Activated T-helper 2 cell treated with anti-CD3 and anti-CD28 coated beads, Interferon-gamma antibody, Interleukin-2, Interleukin-4, amounts not matched to agents 10 μg/mL and 5 μg/mL and 100 μg/mL, durations not matched to agents 14 hours and 24 hours and 36 hours (primary cell): ENCODE results near the gene MAPK8IP3. TPM values are rescaled to one million over a fixed set of nuclear protein-coding genes. Genes with fewer than 3 reads are reported as not detected.

Experiments
- DNase-seq: peaks from one replicate; pipeline ENCODE4 v3.0.0; 2021; ENCODE audit warnings: low spot score
- H3K27ac Mint-ChIP-seq: one replicate; pipeline ENCODE4 v1.8.0; 2021; ENCODE audit warnings: mixed read lengths
- H3K27me3 Mint-ChIP-seq: one replicate; pipeline ENCODE4 v1.8.0; 2021; ENCODE audit warnings: low read depth, mixed read lengths
- H3K36me3 Mint-ChIP-seq: one replicate; pipeline ENCODE4 v1.8.0; 2021; ENCODE audit warnings: low read depth, mixed read lengths
- H3K4me1 Mint-ChIP-seq: one replicate; pipeline ENCODE4 v1.8.0; 2021; ENCODE audit warnings: low read depth, mixed read lengths
- H3K4me3 Mint-ChIP-seq: one replicate; pipeline ENCODE4 v1.8.0; 2021; ENCODE audit warnings: low read depth, mild to moderate bottlenecking, moderate library complexity, mixed read lengths
- H3K9me3 Mint-ChIP-seq: one replicate; pipeline ENCODE4 v1.8.0; 2021; ENCODE audit warnings: mixed read lengths
- intact Hi-C: fragments of 100-400 bp; cut with micrococcal nuclease; formaldehyde crosslinking; loops from one replicate; pipeline ENCODE4 v1.15.1; 2023
- total RNA-seq: library from RNA; stranded (reverse); gene quantifications from 2 replicates; pipeline ENCODE4 v1.2.3, GENCODE V29; 2022

The MAPK8IP3 gene
- total RNA-seq, 1 donor from 2014 or later = 74.8 TPM

DNA sequence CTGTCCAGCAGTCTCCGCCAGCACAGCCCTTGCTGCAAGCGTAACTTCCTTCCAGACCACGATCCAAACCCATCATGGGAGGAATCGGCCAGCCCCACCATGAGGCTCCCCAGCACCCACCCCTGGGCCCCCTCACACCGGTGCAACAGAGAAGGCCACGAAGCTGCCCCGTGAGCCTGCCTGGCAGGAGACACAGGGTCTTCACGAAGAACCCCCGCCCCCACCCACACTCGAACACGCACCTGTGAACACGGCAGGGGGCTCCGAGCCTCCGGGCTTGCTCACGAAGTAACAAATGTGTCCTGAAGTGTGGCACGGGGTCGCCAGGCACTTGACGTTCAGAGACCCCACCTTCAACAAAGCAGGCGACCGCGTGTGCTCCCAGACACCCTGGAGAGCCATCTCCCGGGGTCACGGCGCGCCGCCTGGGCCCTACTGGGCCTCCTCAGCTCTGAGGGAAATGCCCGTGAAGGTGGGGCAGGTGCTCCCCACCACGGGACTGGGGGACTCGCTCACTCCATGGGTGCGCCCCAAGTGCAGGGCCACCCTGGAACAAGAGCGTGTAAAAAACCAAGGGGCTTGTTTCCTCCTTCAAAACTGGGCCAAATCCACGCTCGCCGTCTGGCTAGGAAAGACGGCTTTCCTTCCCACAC, 113.0 kb downstream of the MAPK8IP3 start:
- Mint-ChIP-seq H3K27me3 (no peaks in the 10 kb centered on the region), H3K36me3 (peaks cover 10% of the 10 kb centered on the region), H3K27ac (no peak overlapping the region), H3K9me3 (no peaks in the 10 kb centered on the region), H3K4me1 (peaks cover 3% of the 10 kb centered on the region), H3K4me3 (no peak overlapping the region)
- DNase-seq = no peak
- intact Hi-C loops = no loop called here

DNA sequence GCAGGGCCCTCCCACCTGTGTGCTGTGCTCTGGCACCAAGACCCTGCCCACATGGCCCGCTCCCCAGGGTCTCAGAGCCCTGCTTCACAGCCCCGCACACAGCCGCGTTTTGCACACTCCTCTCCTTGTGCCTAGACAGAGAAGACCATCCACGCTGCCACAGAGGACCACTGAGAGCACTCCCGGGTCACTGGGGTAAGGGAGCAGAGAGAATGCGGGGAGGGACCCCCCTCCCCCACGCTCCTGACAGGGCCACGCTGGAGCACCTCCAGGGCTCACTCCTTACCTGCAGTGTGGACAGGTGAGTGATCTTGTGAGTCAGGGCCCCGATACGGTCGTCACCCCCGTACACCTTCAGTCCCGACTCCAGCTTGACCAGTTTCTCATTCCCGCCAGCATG, 113.6 kb downstream of the MAPK8IP3 start:
- Mint-ChIP-seq H3K27ac (no peak overlapping the region), H3K36me3 (peaks cover 10% of the 10 kb centered on the region), H3K4me1 (peaks cover 7% of the 10 kb centered on the region), H3K9me3 (no peaks in the 10 kb centered on the region), H3K4me3 (no peak overlapping the region), H3K27me3 (no peaks in the 10 kb centered on the region)
- no peak for DNase-seq
- intact Hi-C loops = no loop called here

Other genes with a start within 250 kb of the MAPK8IP3 start
- 52.2 and 54.3 TPM in 2 replicates for gene CLCN7, start 231.2 kb upstream of the MAPK8IP3 start, total RNA-seq
- gene PTX4, start 217.3 kb upstream of the MAPK8IP3 start, total RNA-seq = not detected in 2 replicates
- 72.6 and 74.8 TPM in 2 replicates for gene TELO2, start 212.8 kb upstream of the MAPK8IP3 start, total RNA-seq
- gene TMEM204, start 172.5 kb upstream of the MAPK8IP3 start, total RNA-seq = 17.2 and 17.8 TPM in 2 replicates
- gene IFT140, start 94.1 kb upstream of the MAPK8IP3 start, total RNA-seq = 8.4 and 10.7 TPM in 2 replicates
- 33.6 and 34.3 TPM in 2 replicates for gene CRAMP1, start 93.8 kb upstream of the MAPK8IP3 start, total RNA-seq
- 95.0 and 98.0 TPM in 2 replicates for gene JPT2, start 27.9 kb upstream of the MAPK8IP3 start, total RNA-seq
- gene NME3, start 65.3 kb downstream of the MAPK8IP3 start, total RNA-seq = 45.6 and 46.1 TPM in 2 replicates
- 26.1 and 26.2 TPM in 2 replicates for gene EME2, start 66.6 kb downstream of the MAPK8IP3 start, total RNA-seq
- 179 and 184 TPM in 2 replicates for gene MRPS34, start 66.9 kb downstream of the MAPK8IP3 start, total RNA-seq
- 27.1 and 28.3 TPM in 2 replicates for gene SPSB3, start 76.4 kb downstream of the MAPK8IP3 start, total RNA-seq
- gene NUBP2, start 76.8 kb downstream of the MAPK8IP3 start, total RNA-seq = 64.5 and 66.7 TPM in 2 replicates
- not detected in 2 replicates for gene IGFALS, start 87.5 kb downstream of the MAPK8IP3 start, total RNA-seq
- 60.3 and 67.6 TPM in 2 replicates for gene HAGH, start 120.6 kb downstream of the MAPK8IP3 start, total RNA-seq
- gene FAHD1, start 121.0 kb downstream of the MAPK8IP3 start, total RNA-seq = 17.6 and 20.8 TPM in 2 replicates
- gene MEIOB, start 166.0 kb downstream of the MAPK8IP3 start, total RNA-seq = not detected in 2 replicates
- gene HS3ST6, start 212.2 kb downstream of the MAPK8IP3 start, total RNA-seq = not detected in 2 replicates
- 33.5 and 35.0 TPM in 2 replicates for gene MSRB1, start 237.0 kb downstream of the MAPK8IP3 start, total RNA-seq
- 0.66 and 0.85 TPM in 2 replicates for gene RPL3L, start 248.5 kb downstream of the MAPK8IP3 start, total RNA-seq